OCI-LY1 (cell line): ENCODE data around the gene RBM44.

Source experiments
- H2AFZ ChIP-seq: fragments of 200-600 bp; sonication (generic), shearing (Covaris generic); 2 replicates; pipeline ENCODE4 v1.6.0; 2014; ENCODE audit warnings: antibody characterized with exemption, mild to moderate bottlenecking, low read length
- H3F3A ChIP-seq: fragments of 200-600 bp; sonication (generic), shearing (Covaris generic); 2 replicates; pipeline ENCODE4 v1.6.0; 2014; ENCODE audit warnings: mild to moderate bottlenecking, antibody characterized with exemption, low read length, moderate library complexity; ENCODE audit not compliant: insufficient read depth
- H3K27ac ChIP-seq: fragments of 200-600 bp; sonication (generic); 2 replicates; pipeline ENCODE4 v1.5.1; 2014; ENCODE audit warnings: low read length, mixed run types, mild to moderate bottlenecking, low read depth; ENCODE audit not compliant: poor library complexity, severe bottlenecking
- H3K27me3 ChIP-seq: fragments of 200-600 bp; sonication (generic); 2 replicates; pipeline ENCODE4 v1.6.0; 2014; ENCODE audit warnings: antibody characterized with exemption, mild to moderate bottlenecking, low read length, moderate library complexity; ENCODE audit not compliant: insufficient read depth
- H3K36me3 ChIP-seq: fragments of 200-600 bp; sonication (generic); 2 replicates; pipeline ENCODE4 v1.6.1; 2014; ENCODE audit warnings: mild to moderate bottlenecking, antibody characterized with exemption, low read length, moderate library complexity, mixed read lengths; ENCODE audit not compliant: insufficient read depth
- H3K4me1 ChIP-seq: fragments of 200-600 bp; sonication (generic); 2 replicates; pipeline ENCODE4 v1.5.1; 2014; ENCODE audit warnings: mild to moderate bottlenecking, low read length, moderate library complexity; ENCODE audit not compliant: insufficient read depth, severe bottlenecking
- H3K4me2 ChIP-seq: fragments of 200-600 bp; sonication (generic), shearing (Covaris generic); 2 replicates; pipeline ENCODE4 v1.6.1; 2014; ENCODE audit warnings: low read length
- H3K4me3 ChIP-seq: fragments of 200-600 bp; sonication (generic); 2 replicates; pipeline ENCODE4 v1.5.1; 2014; ENCODE audit warnings: low read length, low read depth, mild to moderate bottlenecking, mixed read lengths; ENCODE audit not compliant: poor library complexity, severe bottlenecking
- H3K79me2 ChIP-seq: fragments of 200-600 bp; shearing (Covaris generic); 2 replicates; pipeline ENCODE4 v1.6.1; 2016; ENCODE audit warnings: mixed run types, low read length, mixed read lengths; ENCODE audit not compliant: insufficient read depth
- H3K9ac ChIP-seq: fragments of 200-600 bp; sonication (generic), shearing (Covaris generic); 2 replicates; pipeline ENCODE4 v1.6.1; 2014; ENCODE audit warnings: mild to moderate bottlenecking, low read length, mixed read lengths
- H3K9me2 ChIP-seq: fragments of 200-600 bp; sonication (generic), shearing (Covaris generic); 2 replicates; pipeline ENCODE4 v1.6.1; 2014; ENCODE audit warnings: low read depth, mild to moderate bottlenecking, low read length, mixed read lengths
- H3K9me3 ChIP-seq: fragments of 200-600 bp; shearing (Covaris generic); 2 replicates; pipeline ENCODE4 v1.6.1; 2014; ENCODE audit warnings: low read length, mixed read lengths
- H4K20me1 ChIP-seq: fragments of 200-600 bp; sonication (generic), shearing (Covaris generic); 2 replicates; pipeline ENCODE4 v1.6.0; 2016; ENCODE audit warnings: mild to moderate bottlenecking, low read length; ENCODE audit not compliant: insufficient read depth
- CTCF ChIP-seq: fragments of 200-600 bp; sonication (generic), shearing (Covaris generic); IDR thresholded peaks from 2 replicates; pipeline ENCODE4 v1.5.1; 2017; ENCODE audit warnings: mild to moderate bottlenecking, antibody characterized with exemption, low read length, moderate library complexity, mixed read lengths
- EZH2 ChIP-seq: fragments of 200-600 bp; sonication (generic), shearing (Covaris generic); IDR thresholded peaks from 2 replicates; pipeline ENCODE4 v1.8.0; 2017; ENCODE audit warnings: borderline replicate concordance, mixed run types, mild to moderate bottlenecking, antibody characterized with exemption, low read length, moderate library complexity, mixed read lengths

The RBM44 gene

DNA sequence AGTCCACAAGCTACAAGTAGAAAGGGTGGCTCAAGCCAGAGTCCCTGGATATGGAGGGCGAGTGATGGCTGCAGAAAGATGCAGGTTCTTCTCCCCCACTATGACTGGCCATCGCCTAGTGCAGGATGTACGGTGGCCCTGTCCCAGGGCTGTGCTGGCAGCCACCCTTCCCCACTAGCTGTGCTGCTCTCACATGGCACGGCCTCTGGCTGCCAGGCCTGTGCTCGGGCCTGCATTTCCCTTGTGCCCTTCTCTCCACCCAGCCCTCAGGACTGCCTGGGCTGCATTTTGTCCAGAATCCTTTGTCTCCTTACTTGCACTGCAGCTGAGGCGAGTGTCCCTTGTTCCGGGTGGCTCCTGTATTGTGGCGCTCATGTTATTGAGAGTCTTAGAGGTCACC lies 59.2 kb downstream of the RBM44 start:
- no peak overlapping the region for H3K27ac ChIP-seq
- no peak overlapping the region for H3K4me3 ChIP-seq
- no peaks in the 10 kb centered on the region for H3K4me1 ChIP-seq
- no peaks in the 10 kb centered on the region for H3K36me3 ChIP-seq
- H3K79me2 ChIP-seq: no peaks in the 10 kb centered on the region
- H3K4me2 ChIP-seq: no peak overlapping the region
- TF ChIP-seq EZH2 (no peak), CTCF (no peak)
- H3K27me3 ChIP-seq: no peaks in the 10 kb centered on the region
- H4K20me1 ChIP-seq: no peaks in the 10 kb centered on the region
- H3F3A ChIP-seq: no peaks in the 10 kb centered on the region
- H3K9me3 ChIP-seq: no peaks in the 10 kb centered on the region
- no peaks in the 10 kb centered on the region for H3K9me2 ChIP-seq
- H3K9ac ChIP-seq: no peak overlapping the region
- H2AFZ ChIP-seq: no peak overlapping the region

- Histone ChIP-seq H3K79me2 (no peaks in the 10 kb centered on the region), H3K9me2 (no peaks in the 10 kb centered on the region), H3K4me3 (no peak overlapping the region), H4K20me1 (no peaks in the 10 kb centered on the region), H3K4me1 (no peaks in the 10 kb centered on the region), H3K9ac (no peak overlapping the region), H2AFZ (no peak overlapping the region), H3F3A (no peaks in the 10 kb centered on the region), H3K4me2 (no peak overlapping the region), H3K27ac (no peak overlapping the region), H3K9me3 (no peaks in the 10 kb centered on the region), H3K36me3 (no peaks in the 10 kb centered on the region), H3K27me3 (0 out of 2 replicates have a peak, but pooled peaks cover 5% of the 10 kb centered on the region)
- TF ChIP-seq EZH2 (no peak), CTCF (peak; percentile 52)
Observed at GRCh38 chr2:237858294-237859081, 59.9 kb downstream of the RBM44 start.

DNA sequence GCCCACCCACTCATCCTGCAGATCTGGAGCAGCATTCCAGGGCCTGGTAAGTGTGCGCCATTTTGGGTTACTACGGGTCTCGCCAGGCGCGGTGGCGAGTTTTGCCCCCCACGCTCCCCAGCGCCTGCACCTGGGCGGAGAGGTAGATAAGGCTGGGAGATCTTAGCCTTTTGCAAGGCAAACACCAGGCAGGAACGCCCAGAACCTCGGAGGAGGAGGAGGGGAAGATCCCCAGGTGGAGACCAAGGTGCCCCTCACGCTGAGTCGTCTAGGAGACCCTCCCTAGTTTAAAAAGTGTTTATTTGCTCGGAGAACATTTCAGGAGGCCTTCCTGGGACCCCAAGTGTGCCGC lies 60.5 kb downstream of the RBM44 start:
- no peaks in the 10 kb centered on the region for H3K9me3 ChIP-seq
- H3K36me3 ChIP-seq: no peaks in the 10 kb centered on the region
- H3F3A ChIP-seq: no peaks in the 10 kb centered on the region
- H3K4me2 ChIP-seq: no peak overlapping the region
- H2AFZ ChIP-seq: no peak overlapping the region
- no peak overlapping the region for H3K9ac ChIP-seq
- no peaks in the 10 kb centered on the region for H3K4me1 ChIP-seq
- no peaks in the 10 kb centered on the region for H4K20me1 ChIP-seq
- H3K4me3 ChIP-seq: no peak overlapping the region
- no peaks in the 10 kb centered on the region for H3K79me2 ChIP-seq
- H3K27ac ChIP-seq: no peak overlapping the region
- no peaks in the 10 kb centered on the region for H3K9me2 ChIP-seq
- peaks cover 5% of the 10 kb centered on the region; the same call in 1 of the 2 replicates for H3K27me3 ChIP-seq
- TF ChIP-seq EZH2: no peak
- no peak for TF ChIP-seq CTCF
